Prostate gland (tissue), 2 donors: ENCODE data around the gene FAM81A. TPM values are rescaled to one million over a fixed set of nuclear protein-coding genes. Genes with fewer than 3 reads are reported as not detected.
A peak's percentile ranks its signal among the peaks of the same experiment; 100 is the strongest.

Experiments used
- DNase-seq: peaks from one replicate; pipeline ENCODE4 v3.0.0-alpha.2; 2019; ENCODE audit warnings: low spot score
- H3K27ac ChIP-seq, 2 donors: fragments of 200-600 bp; sonication (generic); 2 replicates each; pipeline ENCODE4 v1.5.1; 2017 to 2019
- H3K27me3 ChIP-seq: fragments of 200-600 bp; sonication (generic); replicated peaks from 2 replicates; pipeline ENCODE4 v1.5.1; 2019; ENCODE audit not compliant: insufficient read depth
- H3K36me3 ChIP-seq, 2 donors: fragments of 200-600 bp; sonication (generic); 1 replicate in 1 of 2; 2 replicates in 1 of 2; pipeline versions ENCODE4 v1.5.1 to v1.8.1; 2017 to 2019
- H3K4me1 ChIP-seq: fragments of 200-600 bp; sonication (generic); replicated peaks from 2 replicates; pipeline ENCODE4 v1.5.1; 2019
- H3K4me3 ChIP-seq, 2 donors: fragments of 200-600 bp; sonication (generic); 2 replicates each; pipeline ENCODE4 v1.5.1; 2017 to 2019
- H3K9me3 ChIP-seq: fragments of 200-600 bp; sonication (generic); 2 replicates; pipeline ENCODE4 v1.5.1; 2017
- POLR2A ChIP-seq: fragments of 450-650 bp; IDR thresholded peaks from one replicate; pipeline ENCODE4 v1.6.1; 2016; ENCODE audit warnings: antibody characterized with exemption, mild to moderate bottlenecking
- POLR2AphosphoS5 ChIP-seq: sonication (generic); formaldehyde crosslinking; IDR thresholded peaks from one replicate; pipeline ENCODE4 v1.6.1; 2017; ENCODE audit warnings: antibody characterized with exemption
- WGBS: methylation state at CpG from one replicate; pipeline ENCODE4 v1.1.5; 2018; 5-methylcytosine and 5-hydroxymethylcytosine counted together
- intact Hi-C: fragments of 100-400 bp; cut with DNase I; formaldehyde crosslinking; loops from one replicate; pipeline ENCODE4 v1.14.2; 2022
- total RNA-seq, 2 donors: library from RNA; depleted of rRNA; stranded (reverse); fragments of >200 nt; gene quantifications; one replicate each; pipeline ENCODE4 v1.1.0, GENCODE V29; 2016
- TF ChIP-seq, protein P1 (sequence below), 4 experiments: fragments of 200-600 bp in 2 of 4; fragments of 450-650 bp in 2 of 4; sonication (generic) in 2 of 4; IDR thresholded peaks; 1 replicate in 3 of 4; 2 replicates in 1 of 4; pipeline ENCODE4 v1.5.1; 2016 to 2019; ENCODE audit warnings: antibody characterized with exemption in 4 of 4, mild to moderate bottlenecking in 2 of 4, moderate library complexity in 2 of 4

Gene FAM81A
- total RNA-seq, 2 donors from 2014 or later, result 1.8 to 10.6 TPM

DNA sequence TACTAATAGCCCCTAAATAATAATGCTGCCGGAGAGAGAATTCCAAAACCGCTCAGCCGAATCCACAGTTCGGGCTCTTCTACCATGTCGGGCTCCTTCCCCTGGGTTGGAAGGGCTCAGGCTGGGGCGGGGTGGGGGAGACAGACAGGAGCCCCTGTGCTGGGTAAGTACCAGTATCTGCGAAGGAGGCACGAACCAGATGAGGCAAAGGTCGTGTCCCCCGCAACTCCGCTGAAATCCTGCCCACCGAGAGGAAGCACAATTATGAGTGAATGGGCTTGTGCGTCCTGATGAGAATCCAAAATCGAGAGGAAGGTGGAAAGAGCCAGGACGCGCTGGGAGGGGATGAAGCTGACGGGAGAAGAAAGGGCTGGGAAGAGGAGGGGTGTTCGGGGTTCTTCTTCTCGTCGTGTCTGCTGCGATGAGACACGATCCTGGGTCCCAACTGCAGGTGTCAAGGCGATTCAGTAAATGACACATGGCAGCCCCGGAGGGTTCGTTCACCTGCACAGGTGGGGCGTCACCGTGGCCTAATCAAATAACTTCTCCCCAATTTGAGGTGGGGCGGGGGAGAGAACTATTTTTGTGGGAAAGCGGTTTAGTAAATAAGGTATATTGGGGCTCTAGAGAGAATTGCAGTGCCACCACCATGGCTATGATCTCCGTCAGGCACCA is 707 bp upstream of the FAM81A start:
- intact Hi-C loops, result no loop called here
- H3K9me3 ChIP-seq, result no peaks in the 10 kb centered on the region
- DNase-seq, result no peak
- no peaks in the 10 kb centered on the region for H3K36me3 ChIP-seq
- TF ChIP-seq POLR2A (no peak), POLR2AphosphoS5 (no peak)
- TF ChIP-seq, protein P1, sequence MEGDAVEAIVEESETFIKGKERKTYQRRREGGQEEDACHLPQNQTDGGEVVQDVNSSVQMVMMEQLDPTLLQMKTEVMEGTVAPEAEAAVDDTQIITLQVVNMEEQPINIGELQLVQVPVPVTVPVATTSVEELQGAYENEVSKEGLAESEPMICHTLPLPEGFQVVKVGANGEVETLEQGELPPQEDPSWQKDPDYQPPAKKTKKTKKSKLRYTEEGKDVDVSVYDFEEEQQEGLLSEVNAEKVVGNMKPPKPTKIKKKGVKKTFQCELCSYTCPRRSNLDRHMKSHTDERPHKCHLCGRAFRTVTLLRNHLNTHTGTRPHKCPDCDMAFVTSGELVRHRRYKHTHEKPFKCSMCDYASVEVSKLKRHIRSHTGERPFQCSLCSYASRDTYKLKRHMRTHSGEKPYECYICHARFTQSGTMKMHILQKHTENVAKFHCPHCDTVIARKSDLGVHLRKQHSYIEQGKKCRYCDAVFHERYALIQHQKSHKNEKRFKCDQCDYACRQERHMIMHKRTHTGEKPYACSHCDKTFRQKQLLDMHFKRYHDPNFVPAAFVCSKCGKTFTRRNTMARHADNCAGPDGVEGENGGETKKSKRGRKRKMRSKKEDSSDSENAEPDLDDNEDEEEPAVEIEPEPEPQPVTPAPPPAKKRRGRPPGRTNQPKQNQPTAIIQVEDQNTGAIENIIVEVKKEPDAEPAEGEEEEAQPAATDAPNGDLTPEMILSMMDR (IDR thresholded peaks at IDR 0.05), result no peak
- peaks cover 5% of the 10 kb centered on the region for H3K4me1 ChIP-seq
- peak overlapping the region; percentile 36 to 40 for H3K4me3 ChIP-seq
- no peaks in the 10 kb centered on the region for H3K27me3 ChIP-seq
- 4% methylated on average over 30 of the region's 30 CpGs for WGBS
- H3K27ac ChIP-seq, result no peak overlapping the region

DNA sequence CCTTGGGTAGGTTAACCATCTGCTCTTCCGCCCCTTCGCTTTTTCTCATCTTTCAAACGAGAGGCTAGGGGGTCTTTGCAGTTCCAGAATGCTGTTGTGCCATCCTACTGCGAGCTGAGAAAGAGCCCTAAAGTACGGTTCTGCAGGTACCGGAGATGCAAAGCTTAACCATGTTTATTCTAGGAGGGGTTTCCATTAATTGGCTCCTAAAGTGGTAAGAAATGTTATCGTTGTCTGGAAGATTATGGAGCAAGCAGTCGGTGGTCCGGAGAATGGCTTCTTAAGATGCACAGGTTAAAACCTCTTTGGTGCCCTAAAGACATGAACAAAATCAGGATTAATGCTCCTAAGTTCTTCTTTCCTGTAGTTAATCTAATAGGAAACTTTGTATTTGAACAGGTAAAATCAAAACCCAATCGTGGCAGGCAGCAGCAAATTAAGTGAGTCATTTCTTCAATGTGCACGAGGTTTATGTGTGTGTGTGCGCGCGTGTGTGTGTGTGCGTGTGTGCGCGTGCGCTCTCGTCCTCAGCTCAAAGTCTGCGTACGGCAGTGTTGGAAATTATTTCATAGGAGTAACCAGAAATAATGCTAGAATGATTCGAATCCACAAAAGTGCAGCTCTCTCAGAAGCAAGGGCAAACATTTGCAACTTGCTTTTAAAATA is 772 bp downstream of the FAM81A start:
- no peaks in the 10 kb centered on the region for H3K36me3 ChIP-seq
- H3K4me1 ChIP-seq, result peaks cover 5% of the 10 kb centered on the region
- intact Hi-C loops, result no loop called here
- peak overlapping the region; percentile 38 to 40 for H3K4me3 ChIP-seq
- TF ChIP-seq, protein P1 (IDR thresholded peaks at IDR 0.05), result no peak
- TF ChIP-seq POLR2AphosphoS5, result no peak
- TF ChIP-seq POLR2A, result no peak
- WGBS, result 48% methylated on average over 22 of the region's 22 CpGs
- H3K27ac ChIP-seq, result no peak overlapping the region
- no peaks in the 10 kb centered on the region for H3K27me3 ChIP-seq
- DNase-seq, result no peak
- H3K9me3 ChIP-seq, result no peaks in the 10 kb centered on the region

DNA sequence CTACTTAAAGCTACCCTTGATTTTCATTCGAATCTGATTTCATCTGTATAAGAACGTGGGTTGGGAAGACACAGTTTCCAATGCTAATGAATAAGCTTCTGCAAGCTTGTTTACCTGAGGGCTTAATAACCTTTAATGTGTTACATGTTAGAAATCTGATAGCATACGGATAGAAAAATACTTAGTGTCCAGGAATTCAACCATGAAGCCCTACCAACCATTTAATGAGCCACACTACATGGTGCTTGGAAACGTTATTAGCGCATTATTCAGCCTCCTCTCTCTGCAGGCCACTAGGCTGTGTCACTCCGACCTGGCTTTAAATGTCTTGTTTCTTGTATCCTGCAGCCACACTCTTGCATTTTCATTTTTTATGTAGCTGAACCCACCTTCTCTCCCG is 1.6 kb downstream of the FAM81A start:
- DNase-seq, result no peak
- Histone ChIP-seq H3K27ac (no peak overlapping the region), H3K9me3 (no peaks in the 10 kb centered on the region), H3K36me3 (no peaks in the 10 kb centered on the region), H3K27me3 (no peaks in the 10 kb centered on the region), H3K4me3 (no peak overlapping the region), H3K4me1 (peaks cover 5% of the 10 kb centered on the region)
- intact Hi-C loops, result no loop called here
- 70% methylated on average over 7 of the region's 7 CpGs for WGBS
- TF ChIP-seq POLR2A (no peak), POLR2AphosphoS5 (no peak)

GRCh38 chr15:59443341-59444072 is 5.5 kb downstream of the FAM81A start:
- Histone ChIP-seq H3K27ac (no peak overlapping the region), H3K4me3 (no peak overlapping the region), H3K27me3 (no peaks in the 10 kb centered on the region), H3K9me3 (no peaks in the 10 kb centered on the region), H3K4me1 (no peaks in the 10 kb centered on the region), H3K36me3 (no peaks in the 10 kb centered on the region)
- TF ChIP-seq, protein P1 (IDR thresholded peaks at IDR 0.05), result no peak
- no peak for TF ChIP-seq POLR2A
- no peak for TF ChIP-seq POLR2AphosphoS5
- 84% methylated on average over 8 of the region's 8 CpGs for WGBS
- intact Hi-C loops, result no loop called here
- DNase-seq, result no peak

DNA sequence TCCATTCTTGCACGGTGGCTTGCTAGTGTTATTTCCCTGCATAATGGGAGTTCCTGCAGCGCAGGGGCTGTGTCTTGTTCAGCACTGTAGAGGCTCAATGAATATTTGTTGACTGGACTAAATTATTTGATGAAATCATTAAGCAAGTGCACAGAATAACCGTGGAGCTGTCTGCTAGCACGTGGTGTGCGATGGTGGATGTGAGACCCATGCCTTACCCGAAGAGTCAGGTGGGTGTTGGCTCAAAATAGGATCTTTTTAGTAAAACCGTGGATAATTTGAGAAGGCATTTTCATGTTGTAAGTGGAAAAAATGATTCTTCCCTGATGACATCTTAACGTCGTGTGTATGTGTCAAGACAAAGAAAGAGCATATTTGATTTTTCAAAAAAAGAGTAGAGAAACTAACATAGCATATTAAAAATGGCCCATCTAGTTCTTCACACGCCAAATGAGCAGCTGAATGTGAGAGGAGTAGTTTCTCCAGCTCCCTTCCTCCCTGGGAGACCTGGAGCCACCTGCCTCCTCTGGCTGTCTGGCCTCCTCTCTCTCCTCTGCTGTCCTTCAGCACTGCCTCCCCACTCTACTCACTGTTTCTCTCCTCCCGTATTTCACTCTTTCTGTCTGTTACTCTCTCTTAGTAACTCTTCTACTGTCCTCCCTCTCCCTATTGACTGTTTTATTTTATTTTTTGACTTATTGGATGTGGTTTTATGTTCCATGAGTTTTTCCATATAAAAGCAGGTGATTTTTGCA is 6.3 kb downstream of the FAM81A start:
- intact Hi-C loops, result no loop called here
- H3K4me3 ChIP-seq, result no peak overlapping the region
- no peaks in the 10 kb centered on the region for H3K4me1 ChIP-seq
- H3K27ac ChIP-seq, result no peak overlapping the region
- no peaks in the 10 kb centered on the region for H3K36me3 ChIP-seq
- WGBS, result 79% methylated on average over 11 of the region's 11 CpGs
- no peak for TF ChIP-seq POLR2A
- TF ChIP-seq POLR2AphosphoS5, result no peak
- TF ChIP-seq, protein P1 (IDR thresholded peaks at IDR 0.05), result no peak
- H3K27me3 ChIP-seq, result no peaks in the 10 kb centered on the region
- DNase-seq, result no peak
- no peaks in the 10 kb centered on the region for H3K9me3 ChIP-seq
